Neural progenitor cell (in vitro differentiated cells): ENCODE measurements around the gene PHYHIPL.

Source experiments
- CTCF ChIP-seq: fragments of 200-600 bp; sonication (generic); IDR thresholded peaks from 2 replicates; pipeline ENCODE4 v1.5.1; 2017; ENCODE audit warnings: antibody characterized with exemption, mild to moderate bottlenecking
- EZH2 ChIP-seq: fragments of 200-600 bp; sonication (generic); IDR thresholded peaks from 2 replicates; pipeline ENCODE4 v1.6.1; 2017; ENCODE audit warnings: antibody characterized with exemption, mild to moderate bottlenecking, moderate library complexity
- EZH2phosphoT487 ChIP-seq: fragments of 200-600 bp; sonication (generic); IDR thresholded peaks from 2 replicates; pipeline ENCODE4 v1.6.1; 2017; ENCODE audit warnings: antibody characterized with exemption

GRCh38 chr10:59155556-59155955 is 20.9 kb upstream of the PHYHIPL start:
- TF ChIP-seq EZH2: no peak
- no peak for TF ChIP-seq EZH2phosphoT487
- no peak for TF ChIP-seq CTCF
